Erythroblast (primary cell): ENCODE data around the gene KIAA1549.

ENCODE experiments used
- GATA1 ChIP-seq: IDR thresholded peaks from 2 replicates; pipeline ENCODE4 v1.6.1; 2011; ENCODE audit warnings: low read depth, mild to moderate bottlenecking, control low read depth, low read length, moderate library complexity
- POLR2A ChIP-seq: IDR thresholded peaks from 2 replicates; pipeline ENCODE4 v1.6.1; 2011; ENCODE audit warnings: mild to moderate bottlenecking, low read length

GRCh38 chr7:138975343-138976104 is 5.7 kb downstream of the KIAA1549 start:
- TF ChIP-seq POLR2A (no peak), GATA1 (no peak)
